GM12878 (cell line): Measurements from ENCODE around the gene RGS16.

Experiments
- CREB1 ChIP-seq: IDR thresholded peaks from 2 replicates; pipeline ENCODE4 v1.6.1; 2012; ENCODE audit warnings: low read depth, mild to moderate bottlenecking, inconsistent platforms
- EZH2 ChIP-seq: IDR thresholded peaks from 2 replicates; pipeline ENCODE4 v1.6.1; 2012; ENCODE audit warnings: low read depth, mild to moderate bottlenecking, control low read depth, inconsistent platforms, low read length, borderline replicate concordance; ENCODE audit not compliant: control insufficient read depth
- POLR2A ChIP-seq: IDR thresholded peaks from 2 replicates; pipeline ENCODE4 v1.6.1; 2011; ENCODE audit warnings: low read depth, mild to moderate bottlenecking, low read length
- POLR2AphosphoS5 ChIP-seq: IDR thresholded peaks from 2 replicates; pipeline ENCODE4 v1.6.1; 2011; ENCODE audit warnings: mild to moderate bottlenecking, low read length, inconsistent platforms
- SP1 ChIP-seq: IDR thresholded peaks from one replicate; pipeline ENCODE4 v1.6.1; 2011; ENCODE audit warnings: low read depth, low read length
- TF ChIP-seq, protein P1 (sequence below), 3 experiments: IDR thresholded peaks in 2 of 3; conservative IDR thresholded peaks in 1 of 3; 2 replicates each; pipeline ENCODE4 v1.5.1; 2011; ENCODE audit warnings: low read depth in 3 of 3, low read length in 3 of 3, mild to moderate bottlenecking in 3 of 3, control low read depth in 2 of 3, moderate library complexity in 2 of 3, inconsistent platforms in 1 of 3, mixed read lengths in 1 of 3; ENCODE audit not compliant: control insufficient read depth in 2 of 3, insufficient read depth in 1 of 3; ENCODE audit errors: extremely low read depth in 1 of 3
- TF ChIP-seq, protein P2 (sequence below): IDR thresholded peaks from 2 replicates; pipeline ENCODE4 v1.6.1; 2011; ENCODE audit warnings: low read depth, mild to moderate bottlenecking, low read length, moderate library complexity, borderline replicate concordance; ENCODE audit errors: extremely low read depth

DNA sequence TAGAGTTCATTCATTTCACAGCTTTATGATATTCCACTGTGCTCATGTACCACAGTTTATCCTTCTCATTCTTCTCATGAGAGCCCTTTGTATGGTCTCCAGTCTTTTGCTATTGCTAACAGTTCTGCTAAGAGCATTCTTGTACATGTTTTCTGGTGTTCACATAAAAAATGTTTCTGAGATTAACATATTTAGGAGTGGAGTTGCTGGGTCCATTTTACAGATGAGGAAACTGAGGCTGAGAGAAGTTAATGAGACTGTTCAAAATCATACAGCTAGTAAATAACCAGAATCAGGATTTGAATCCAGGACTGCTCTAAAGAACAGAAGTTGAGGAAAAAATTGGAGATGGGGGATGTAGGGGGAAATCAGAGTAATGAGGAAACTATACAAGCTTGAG lies 28.8 kb upstream of the RGS16 start:
- TF ChIP-seq POLR2AphosphoS5 (no peak), POLR2A (no peak), CREB1 (no peak), EZH2 (no peak), SP1 (no peak)
- TF ChIP-seq, protein P1, sequence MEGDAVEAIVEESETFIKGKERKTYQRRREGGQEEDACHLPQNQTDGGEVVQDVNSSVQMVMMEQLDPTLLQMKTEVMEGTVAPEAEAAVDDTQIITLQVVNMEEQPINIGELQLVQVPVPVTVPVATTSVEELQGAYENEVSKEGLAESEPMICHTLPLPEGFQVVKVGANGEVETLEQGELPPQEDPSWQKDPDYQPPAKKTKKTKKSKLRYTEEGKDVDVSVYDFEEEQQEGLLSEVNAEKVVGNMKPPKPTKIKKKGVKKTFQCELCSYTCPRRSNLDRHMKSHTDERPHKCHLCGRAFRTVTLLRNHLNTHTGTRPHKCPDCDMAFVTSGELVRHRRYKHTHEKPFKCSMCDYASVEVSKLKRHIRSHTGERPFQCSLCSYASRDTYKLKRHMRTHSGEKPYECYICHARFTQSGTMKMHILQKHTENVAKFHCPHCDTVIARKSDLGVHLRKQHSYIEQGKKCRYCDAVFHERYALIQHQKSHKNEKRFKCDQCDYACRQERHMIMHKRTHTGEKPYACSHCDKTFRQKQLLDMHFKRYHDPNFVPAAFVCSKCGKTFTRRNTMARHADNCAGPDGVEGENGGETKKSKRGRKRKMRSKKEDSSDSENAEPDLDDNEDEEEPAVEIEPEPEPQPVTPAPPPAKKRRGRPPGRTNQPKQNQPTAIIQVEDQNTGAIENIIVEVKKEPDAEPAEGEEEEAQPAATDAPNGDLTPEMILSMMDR (IDR thresholded peaks at IDR 0.05 in 2 of 3, conservative IDR thresholded peaks at IDR 0.05 in 1 of 3; ENCODE audit: control insufficient read depth in 2 of 3, extremely low read depth in 1 of 3, insufficient read depth in 1 of 3, low read depth in 3 of 3, low read length in 3 of 3): no peak
- TF ChIP-seq, protein P2, sequence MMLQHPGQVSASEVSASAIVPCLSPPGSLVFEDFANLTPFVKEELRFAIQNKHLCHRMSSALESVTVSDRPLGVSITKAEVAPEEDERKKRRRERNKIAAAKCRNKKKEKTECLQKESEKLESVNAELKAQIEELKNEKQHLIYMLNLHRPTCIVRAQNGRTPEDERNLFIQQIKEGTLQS: no peak
